Mucosa of rectum (tissue), 2 donors: ENCODE results near the gene DEPDC1.
"Not testable (repeated sequence)": the region's sequence is repeated elsewhere in the genome, so short reads cannot be mapped to it uniquely, and the experiment has no call there.

Source experiments
- H3K27ac ChIP-seq, 2 donors: one replicate each; pipeline ENCODE4 v1.7.0; 2013; ENCODE audit warnings: inconsistent platforms in 2 of 2, low read depth in 2 of 2, low read length in 2 of 2
- H3K27me3 ChIP-seq, 2 donors: one replicate each; pipeline ENCODE4 v1.7.0; 2013; ENCODE audit warnings: low read length in 2 of 2; ENCODE audit not compliant: control insufficient read depth in 2 of 2, insufficient read depth in 2 of 2
- H3K36me3 ChIP-seq, 2 donors: one replicate each; pipeline ENCODE4 v1.7.0; 2013; ENCODE audit warnings: low read length in 2 of 2; ENCODE audit not compliant: control insufficient read depth in 2 of 2, insufficient read depth in 2 of 2
- H3K4me1 ChIP-seq, 2 donors: one replicate each; pipeline ENCODE4 v1.7.0; 2013; ENCODE audit warnings: low read length in 2 of 2, mild to moderate bottlenecking in 1 of 2; ENCODE audit not compliant: control insufficient read depth in 2 of 2, insufficient read depth in 2 of 2
- H3K4me3 ChIP-seq, 2 donors: one replicate each; pipeline ENCODE4 v1.7.0; 2013; ENCODE audit warnings: low read length in 2 of 2
- H3K9ac ChIP-seq, 2 donors: one replicate each; pipeline ENCODE4 v1.7.0; 2013; ENCODE audit warnings: low read length in 2 of 2, low read depth in 1 of 2, mild to moderate bottlenecking in 1 of 2
- H3K9me3 ChIP-seq, 2 donors: one replicate each; pipeline ENCODE4 v1.7.0; 2013; ENCODE audit warnings: low read length in 2 of 2; ENCODE audit not compliant: control insufficient read depth in 2 of 2
- donor health status: healthy.
- donor health status: Normal muscosa, but diverticular disease.

DEPDC1 gene

DNA sequence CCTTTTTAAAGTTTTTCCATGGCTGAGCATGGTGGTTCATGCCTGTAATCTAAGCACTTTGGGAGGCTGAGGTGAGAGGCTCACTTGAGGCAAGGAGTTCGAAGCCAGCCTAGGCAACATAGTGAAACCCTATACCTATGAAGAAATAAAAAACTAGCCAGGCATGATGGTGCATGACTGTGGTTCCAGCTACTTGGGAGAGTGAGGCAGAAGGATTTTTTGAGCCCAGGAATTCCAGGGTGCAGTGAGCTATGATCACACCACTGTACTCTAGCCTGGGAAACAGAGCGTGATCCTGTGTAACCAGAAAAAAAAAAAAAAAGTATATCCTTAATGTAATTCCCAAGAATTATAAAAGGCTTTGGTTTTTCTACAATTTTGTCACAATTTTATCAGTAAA, 17.4 kb downstream of the DEPDC1 start:
- no peak overlapping the region for H3K27ac ChIP-seq
- H3K36me3 ChIP-seq: peaks cover 0 to 4% of the 10 kb centered on the region in 2 donors
- no peak overlapping the region for H3K4me3 ChIP-seq
- H3K9ac ChIP-seq: no peak overlapping the region
- no peaks in the 10 kb centered on the region for H3K27me3 ChIP-seq
- H3K4me1 ChIP-seq: no peaks in the 10 kb centered on the region
- H3K9me3 ChIP-seq: no peaks in the 10 kb centered on the region

DNA sequence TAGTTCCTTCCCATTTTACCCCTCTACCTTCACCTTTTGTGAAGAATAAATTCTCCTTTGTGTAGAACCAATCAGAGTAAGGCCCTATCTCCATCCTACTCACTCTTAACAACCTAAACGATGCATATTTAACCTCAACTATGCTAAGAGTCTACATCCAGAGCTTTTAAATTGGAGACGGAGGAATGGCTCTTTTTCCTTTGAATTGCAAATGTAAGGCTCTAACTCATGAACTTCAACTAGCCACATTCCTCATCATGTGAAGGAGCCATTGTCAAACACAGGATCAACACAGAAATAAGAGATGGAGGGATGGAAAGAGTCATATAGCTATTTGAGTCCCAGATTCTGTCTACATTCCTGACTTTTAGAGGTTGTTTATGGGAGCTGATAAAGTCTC, 18.2 kb downstream of the DEPDC1 start:
- H3K9ac ChIP-seq: no peak overlapping the region

DNA sequence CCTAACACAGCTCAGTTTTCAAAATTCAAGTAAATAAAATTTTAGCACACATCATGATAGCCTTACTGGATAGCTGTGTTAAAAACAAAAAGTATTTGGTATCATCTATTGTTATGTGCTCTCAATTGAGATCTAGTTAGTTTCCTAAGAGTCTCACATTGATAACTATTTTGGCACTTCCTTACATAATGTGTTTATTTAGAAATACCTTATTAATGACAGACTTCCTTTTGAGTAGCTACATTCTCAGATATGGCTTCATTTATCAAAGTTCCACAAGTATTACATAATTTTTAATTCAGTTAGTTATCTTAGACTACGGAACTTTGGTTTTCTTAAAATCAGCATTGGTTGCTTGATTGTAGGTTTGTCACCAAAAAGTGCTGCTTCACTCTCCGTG, 20.3 kb downstream of the DEPDC1 start:
- not testable (repeated sequence) for H3K27ac ChIP-seq, H3K9me3 ChIP-seq, H3K36me3 ChIP-seq, H3K4me1 ChIP-seq, H3K9ac ChIP-seq, H3K27me3 ChIP-seq, H3K4me3 ChIP-seq

More for the DNA sequence above, 18.2 kb downstream of the DEPDC1 start:
- Histone ChIP-seq H3K36me3 (peaks cover 0 to 4% of the 10 kb centered on the region in 2 donors), H3K27ac (no peak overlapping the region), H3K4me3 (no peak overlapping the region), H3K27me3 (no peaks in the 10 kb centered on the region), H3K4me1 (no peaks in the 10 kb centered on the region), H3K9me3 (no peaks in the 10 kb centered on the region)

DNA sequence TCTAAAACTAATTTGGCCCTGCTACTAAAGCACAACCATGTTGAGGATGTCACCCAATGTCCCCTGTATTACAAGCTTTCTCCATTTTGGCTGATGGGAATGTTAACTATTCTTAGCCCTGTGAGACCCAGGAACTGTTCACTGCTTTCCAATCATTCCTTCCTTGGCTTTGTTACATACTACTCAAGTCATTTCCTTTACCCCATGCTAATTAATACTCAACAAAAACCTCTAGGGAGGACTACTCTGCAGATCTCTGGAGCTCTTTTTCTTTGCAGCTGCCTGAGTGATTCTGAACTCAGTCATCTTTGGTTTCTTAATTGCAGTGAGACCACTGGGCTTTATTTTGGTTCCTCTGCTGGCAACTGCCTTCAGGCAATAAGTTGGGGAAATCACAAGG, 23.8 kb downstream of the DEPDC1 start:
- no peaks in the 10 kb centered on the region for H3K4me1 ChIP-seq
- H3K27ac ChIP-seq: no peak overlapping the region
- H3K9me3 ChIP-seq: no peaks in the 10 kb centered on the region
- no peaks in the 10 kb centered on the region for H3K36me3 ChIP-seq
- H3K4me3 ChIP-seq: no peak overlapping the region
- no peak overlapping the region for H3K9ac ChIP-seq
- no peaks in the 10 kb centered on the region for H3K27me3 ChIP-seq

DNA sequence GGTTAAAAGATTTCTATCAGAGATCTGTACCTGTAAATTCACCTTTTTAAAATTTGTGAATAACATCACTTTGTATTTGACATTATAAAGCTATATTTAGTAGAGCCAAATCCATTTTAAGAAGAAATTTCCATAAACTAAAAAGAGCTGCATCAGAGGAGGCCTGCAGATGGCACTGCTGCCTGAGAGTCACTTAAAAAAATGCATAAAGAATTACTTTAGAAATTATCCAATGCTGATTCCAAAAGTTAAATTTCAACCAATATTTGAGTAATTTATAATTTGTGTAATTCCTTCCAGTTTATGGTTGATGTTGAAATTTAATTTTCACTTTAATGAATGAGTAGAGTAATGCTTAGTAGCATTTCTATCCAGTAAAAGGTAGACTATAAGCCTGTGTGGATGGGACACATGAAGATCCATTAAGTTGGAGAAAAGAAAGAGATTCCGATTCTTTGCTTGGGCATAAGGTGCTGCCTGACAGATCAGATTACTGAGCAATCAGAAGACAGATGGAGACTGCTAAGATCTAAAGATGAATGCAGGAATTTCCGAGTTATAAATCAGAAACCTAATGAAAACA, 26.4 kb downstream of the DEPDC1 start:
- H3K9me3 ChIP-seq: no peaks in the 10 kb centered on the region
- H3K27ac ChIP-seq: no peak overlapping the region
- no peaks in the 10 kb centered on the region for H3K4me1 ChIP-seq
- no peaks in the 10 kb centered on the region for H3K36me3 ChIP-seq
- no peaks in the 10 kb centered on the region for H3K27me3 ChIP-seq
- H3K4me3 ChIP-seq: no peak overlapping the region
- H3K9ac ChIP-seq: no peak overlapping the region

DNA sequence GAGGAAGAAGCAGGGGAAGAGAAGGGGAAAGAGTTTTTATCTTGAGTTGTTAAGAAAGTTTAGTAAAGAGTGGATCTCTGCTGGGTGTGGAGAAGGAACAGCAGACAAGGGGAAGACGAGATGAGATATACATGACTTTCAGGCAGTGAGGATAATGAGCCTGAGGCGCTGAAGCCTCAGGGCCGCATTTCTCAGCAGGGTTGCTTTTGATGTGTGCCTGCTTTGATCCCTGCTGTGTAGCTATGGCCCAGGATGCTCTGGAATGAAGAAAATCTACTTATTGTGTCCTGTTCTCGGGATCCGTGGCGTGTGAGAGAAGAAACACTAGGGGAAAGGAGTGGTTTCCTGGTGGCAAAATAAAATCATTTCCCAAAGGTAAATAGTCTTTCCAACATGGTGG, 32.0 kb downstream of the DEPDC1 start:
- Histone ChIP-seq H3K4me1 (no peaks in the 10 kb centered on the region), H3K9ac (no peak overlapping the region), H3K36me3 (no peaks in the 10 kb centered on the region)

DNA sequence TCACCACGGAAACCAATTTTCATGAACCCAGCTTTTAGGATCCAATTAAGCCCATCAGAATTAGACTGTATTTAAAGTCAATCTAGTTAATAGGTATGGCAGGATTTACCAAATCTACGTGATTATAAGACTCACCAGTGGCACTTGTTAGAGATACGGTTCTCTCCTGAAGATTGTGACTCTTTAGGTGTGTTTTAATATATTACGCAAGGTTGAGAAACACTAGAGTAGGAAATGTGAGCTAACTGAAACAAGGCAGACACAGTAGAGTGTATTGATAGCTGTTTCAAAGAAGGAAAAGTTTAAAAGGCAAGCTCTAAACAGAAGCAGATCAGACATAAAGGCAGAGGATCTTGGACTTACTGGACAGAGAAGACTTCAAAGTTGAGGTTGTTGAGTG, 35.9 kb downstream of the DEPDC1 start:
- Histone ChIP-seq H3K4me1 (no peaks in the 10 kb centered on the region), H3K36me3 (no peaks in the 10 kb centered on the region), H3K27ac (no peak overlapping the region), H3K9ac (no peak overlapping the region), H3K4me3 (no peak overlapping the region), H3K27me3 (peaks cover 0 to 5% of the 10 kb centered on the region in 2 donors), H3K9me3 (no peaks in the 10 kb centered on the region)

More for the DNA sequence above, 32.0 kb downstream of the DEPDC1 start:
- Histone ChIP-seq H3K27ac (no peak overlapping the region), H3K9me3 (no peaks in the 10 kb centered on the region), H3K27me3 (peaks cover 0 to 5% of the 10 kb centered on the region in 2 donors), H3K4me3 (no peak overlapping the region)

DNA sequence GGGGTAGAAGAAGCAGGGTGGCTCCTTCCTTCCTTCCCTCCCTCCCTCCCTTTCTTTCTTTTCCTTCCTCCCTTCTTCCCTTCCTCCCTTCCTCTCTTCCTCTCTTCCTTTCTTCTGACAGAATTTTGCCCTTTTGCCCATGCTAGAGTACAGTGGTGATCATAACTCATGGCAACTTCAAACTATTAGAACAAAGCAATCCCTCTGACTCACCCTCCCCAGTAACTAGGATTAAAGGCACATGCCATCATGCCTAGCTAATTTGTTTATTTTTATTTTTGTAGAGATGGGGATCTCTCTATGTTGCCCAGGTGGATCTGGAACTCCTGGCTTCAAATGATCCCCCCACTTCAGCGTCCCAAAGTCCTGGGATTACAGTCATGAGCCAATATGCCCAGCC, 37.1 kb downstream of the DEPDC1 start:
- H3K27me3 ChIP-seq: no peaks in the 10 kb centered on the region
- H3K9ac ChIP-seq: no peak overlapping the region
- no peaks in the 10 kb centered on the region for H3K9me3 ChIP-seq
- H3K4me1 ChIP-seq: no peaks in the 10 kb centered on the region
- H3K4me3 ChIP-seq: no peak overlapping the region
- H3K27ac ChIP-seq: no peak overlapping the region
- no peaks in the 10 kb centered on the region for H3K36me3 ChIP-seq

DNA sequence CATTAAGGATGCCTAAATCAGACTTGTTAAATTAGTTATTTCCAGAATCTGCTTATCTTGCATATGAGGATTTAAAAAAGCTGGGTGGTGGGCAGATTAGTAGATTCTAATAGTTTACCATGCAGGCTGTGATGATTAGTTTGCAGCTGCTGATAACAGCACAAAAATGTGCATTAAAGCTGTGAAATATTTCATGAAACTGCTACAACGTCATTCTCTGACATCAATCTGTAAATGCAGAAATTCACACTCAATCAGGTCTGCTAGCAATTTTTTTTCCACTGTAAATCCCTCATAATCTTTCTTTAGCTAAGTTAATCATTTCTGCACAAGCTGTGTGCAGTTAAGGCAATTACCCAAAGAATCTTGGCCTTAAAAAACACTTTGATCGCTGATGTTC, 37.8 kb downstream of the DEPDC1 start:
- Histone ChIP-seq H3K27ac (no peak overlapping the region), H3K27me3 (no peaks in the 10 kb centered on the region), H3K4me3 (no peak overlapping the region), H3K9me3 (no peaks in the 10 kb centered on the region), H3K9ac (no peak overlapping the region), H3K4me1 (no peaks in the 10 kb centered on the region), H3K36me3 (no peaks in the 10 kb centered on the region)

DNA sequence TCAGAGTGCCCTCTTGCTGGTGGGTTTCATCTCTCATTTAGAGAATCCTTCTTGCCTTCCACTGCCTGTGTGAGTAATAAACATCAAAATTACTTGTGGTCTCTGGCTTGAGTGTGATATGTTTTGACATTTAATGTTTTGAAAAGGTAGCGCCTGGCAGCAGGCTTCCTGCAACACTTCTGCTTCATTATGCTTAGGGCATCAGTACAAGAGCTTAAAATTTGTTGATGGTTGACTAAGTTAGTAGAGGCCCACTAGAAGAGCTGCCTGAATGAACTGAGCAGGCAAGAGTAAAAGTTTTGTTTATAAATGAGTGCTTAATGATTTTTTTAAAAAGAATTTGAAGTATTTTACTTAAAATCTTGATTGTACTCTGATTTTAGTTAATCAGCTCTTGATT, 40.7 kb downstream of the DEPDC1 start:
- Histone ChIP-seq H3K27ac (no peak overlapping the region), H3K36me3 (no peaks in the 10 kb centered on the region), H3K4me3 (no peak overlapping the region), H3K9ac (no peak overlapping the region), H3K9me3 (no peaks in the 10 kb centered on the region), H3K4me1 (no peaks in the 10 kb centered on the region), H3K27me3 (no peaks in the 10 kb centered on the region)

DNA sequence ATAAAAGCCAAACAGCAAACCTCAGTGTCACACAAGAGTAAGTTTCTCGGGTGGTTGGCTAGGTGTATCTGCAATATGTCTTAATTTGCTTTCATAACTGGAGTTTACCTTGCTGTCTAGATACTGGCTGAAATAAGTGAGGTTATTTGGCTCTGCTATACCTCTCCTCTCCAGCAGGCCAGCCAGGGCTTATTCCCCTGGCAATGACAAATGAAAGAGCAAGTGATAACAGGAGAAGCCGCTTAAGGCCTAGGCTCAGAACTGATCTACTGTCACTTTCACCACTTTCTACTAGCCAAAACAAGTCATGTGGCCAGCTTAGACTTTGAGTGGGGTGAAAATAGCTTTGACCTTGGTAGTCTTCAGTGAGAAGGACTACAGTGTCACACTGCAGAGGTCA, 42.3 kb downstream of the DEPDC1 start:
- Histone ChIP-seq H3K4me3 (no peak overlapping the region), H3K27ac (no peak overlapping the region), H3K9ac (no peak overlapping the region), H3K9me3 (no peaks in the 10 kb centered on the region), H3K36me3 (no peaks in the 10 kb centered on the region), H3K27me3 (no peaks in the 10 kb centered on the region), H3K4me1 (no peaks in the 10 kb centered on the region)
